Measurements from ENCODE around the gene M1AP.
A peak's percentile ranks its signal among the peaks of the same experiment; 100 is the strongest.

M1AP gene

DNA sequence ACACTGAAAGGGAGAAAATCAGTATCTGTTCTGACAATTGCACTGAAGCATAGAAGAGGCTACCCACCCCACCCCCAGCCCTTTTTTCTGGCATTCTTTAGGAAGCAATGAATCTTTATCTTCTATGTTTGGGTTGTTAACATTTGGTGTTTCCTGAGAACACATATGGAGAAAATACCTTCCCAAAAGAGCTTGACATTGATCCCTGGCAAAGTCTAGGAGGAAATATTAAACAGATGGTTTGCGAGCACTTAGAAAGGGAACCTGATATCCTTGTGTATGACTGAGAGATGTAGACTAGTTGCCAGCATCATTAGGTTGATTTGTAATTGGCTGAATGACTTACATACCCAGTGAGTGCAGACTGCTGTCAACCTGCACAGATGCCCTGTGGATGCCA is 50.7 kb downstream of the M1AP start:
- DNase-seq (ENCODE audit: low spot score), result no peak

- no peak for DNase-seq (ENCODE audit: low spot score)
Measured at GRCh38 chr2:74596584-74596983, 51.5 kb downstream of the M1AP start.

DNA sequence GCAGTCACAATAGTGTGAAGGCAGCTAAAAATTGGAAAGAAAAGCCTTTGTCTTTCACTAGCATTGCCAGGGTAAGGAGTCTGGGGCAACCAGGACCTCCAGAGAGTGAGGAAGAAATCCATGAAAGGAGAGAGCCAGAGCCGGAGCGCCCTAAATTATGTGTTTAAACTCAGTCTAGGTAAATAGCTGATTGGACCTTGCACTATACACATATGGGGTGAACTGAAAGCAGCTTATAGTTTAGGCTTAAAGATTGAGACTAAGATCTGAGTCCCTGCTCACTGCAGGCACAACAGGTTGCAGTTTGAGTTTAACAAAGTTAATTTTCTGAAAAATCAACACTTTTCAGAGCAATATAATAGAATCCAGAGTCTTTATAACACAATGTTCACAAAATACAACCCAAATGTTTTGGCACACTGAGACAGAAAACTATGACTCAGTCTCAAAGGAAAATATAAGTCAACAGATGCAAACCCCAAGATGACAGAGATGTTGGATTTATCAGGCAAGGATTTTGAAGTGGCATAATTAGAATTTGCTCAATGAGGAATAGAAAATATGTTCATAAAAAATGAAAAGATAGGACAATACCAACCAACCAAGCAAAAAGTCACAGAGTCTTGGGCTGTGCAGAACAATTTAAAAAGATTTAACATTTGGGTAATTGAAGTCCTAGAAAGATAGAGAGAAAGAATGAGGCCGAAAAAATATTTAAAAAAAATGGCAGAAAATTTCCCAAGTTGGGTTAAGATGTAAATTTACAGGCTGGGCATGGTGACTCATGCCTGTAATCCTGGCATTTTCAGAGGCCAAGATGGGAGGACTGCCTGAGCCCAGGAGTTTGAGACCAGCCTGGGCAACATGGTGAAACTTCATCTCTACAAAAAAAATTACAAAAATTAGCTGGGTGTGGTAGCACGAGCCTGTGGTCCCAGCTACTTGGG is 54.0 kb downstream of the M1AP start:
- no peak for DNase-seq (ENCODE audit: low spot score)

- no peak for DNase-seq (ENCODE audit: low spot score)
Measured at GRCh38 chr2:74588664-74589063, 59.5 kb downstream of the M1AP start.

GRCh38 chr2:74587664-74588277 is 60.4 kb downstream of the M1AP start:
- peak; percentile 83 for DNase-seq (ENCODE audit: low spot score)

DNA sequence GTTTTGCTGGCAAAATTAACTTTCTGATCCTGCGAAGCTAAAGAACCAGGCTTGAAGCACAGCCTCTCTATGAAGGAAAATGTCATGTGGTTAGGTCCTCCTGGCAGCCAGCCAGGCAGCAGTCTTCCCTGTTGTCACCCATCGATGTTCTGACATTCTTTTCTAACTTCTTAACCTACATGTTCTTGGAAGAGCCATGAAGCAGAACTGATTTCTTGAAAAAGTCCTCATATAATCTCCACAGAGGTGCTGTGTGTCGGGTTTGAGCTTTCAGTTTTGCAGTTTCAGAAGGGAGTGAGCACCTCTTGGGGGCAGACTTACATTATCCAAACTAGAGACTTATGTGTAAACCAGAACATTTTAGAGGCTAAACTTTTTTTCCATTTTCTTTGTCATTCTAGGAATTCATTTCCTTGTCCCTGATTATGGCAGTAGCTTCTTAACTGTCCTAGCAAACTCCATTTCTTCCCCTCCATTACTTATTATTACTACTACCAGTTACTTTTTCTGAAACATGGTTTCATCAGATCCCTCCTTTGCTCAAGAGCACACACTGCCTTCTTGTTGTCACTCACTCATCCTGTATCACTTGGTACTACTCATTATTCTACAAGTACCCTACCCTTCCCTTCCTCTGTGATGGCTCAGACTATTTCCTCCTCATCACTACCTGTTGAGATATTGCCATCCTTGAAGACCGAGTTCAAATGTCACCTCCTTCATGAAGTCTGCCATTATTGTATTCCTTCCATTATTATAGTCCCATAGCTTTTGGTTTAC is 62.5 kb downstream of the M1AP start:
- DNase-seq (ENCODE audit: low spot score), result no peak

DNA sequence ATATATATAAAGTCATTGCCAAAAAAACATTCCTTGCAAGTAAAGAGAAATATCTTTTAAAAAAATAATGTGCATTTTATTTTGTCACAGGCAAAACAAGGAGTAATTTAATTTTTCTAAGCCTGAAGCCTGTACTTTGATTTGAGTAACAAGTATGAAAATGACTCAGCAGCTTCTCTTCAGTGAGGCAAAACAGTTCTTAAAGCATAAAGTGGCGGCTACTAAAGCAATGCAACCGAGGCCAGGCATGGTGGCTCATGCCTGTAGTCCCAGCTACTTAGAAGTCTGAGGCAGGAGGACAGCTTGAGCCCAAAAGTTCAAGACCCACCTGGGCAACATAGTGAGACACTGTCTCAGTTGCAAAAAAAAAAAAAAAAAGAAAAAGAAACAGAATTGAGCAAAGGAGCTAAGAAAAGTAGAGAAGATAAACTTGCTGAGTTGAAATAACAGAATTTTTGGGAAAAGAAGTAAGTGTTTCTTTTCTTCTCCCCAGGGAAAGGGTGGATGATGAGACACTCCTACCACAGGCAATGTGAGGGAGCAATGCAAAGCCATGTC is 64.0 kb downstream of the M1AP start:
- DNase-seq (ENCODE audit: low spot score), result no peak

DNA sequence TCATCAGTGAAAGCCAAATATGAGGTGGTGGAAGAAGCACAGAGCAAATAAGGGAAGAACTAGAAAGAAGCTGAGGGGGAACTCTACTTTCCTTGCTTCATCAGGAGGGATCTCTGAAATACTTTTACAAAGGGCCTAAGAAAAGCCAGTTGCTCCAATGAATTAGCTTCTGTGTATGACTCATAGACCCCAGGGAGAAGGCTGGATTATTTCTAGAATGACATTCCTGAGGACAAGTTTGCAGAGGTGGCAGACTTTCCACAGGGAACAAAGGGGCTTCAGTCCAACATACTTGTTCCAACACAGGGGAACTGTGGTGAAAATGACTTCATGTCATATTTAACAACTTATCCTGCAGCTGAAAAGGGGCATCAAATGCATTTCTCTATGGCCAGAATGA is 64.6 kb downstream of the M1AP start:
- DNase-seq (ENCODE audit: low spot score), result peak; percentile 84

GRCh38 chr2:74582184-74582583 is 65.9 kb downstream of the M1AP start:
- DNase-seq (ENCODE audit: low spot score), result no peak

DNA sequence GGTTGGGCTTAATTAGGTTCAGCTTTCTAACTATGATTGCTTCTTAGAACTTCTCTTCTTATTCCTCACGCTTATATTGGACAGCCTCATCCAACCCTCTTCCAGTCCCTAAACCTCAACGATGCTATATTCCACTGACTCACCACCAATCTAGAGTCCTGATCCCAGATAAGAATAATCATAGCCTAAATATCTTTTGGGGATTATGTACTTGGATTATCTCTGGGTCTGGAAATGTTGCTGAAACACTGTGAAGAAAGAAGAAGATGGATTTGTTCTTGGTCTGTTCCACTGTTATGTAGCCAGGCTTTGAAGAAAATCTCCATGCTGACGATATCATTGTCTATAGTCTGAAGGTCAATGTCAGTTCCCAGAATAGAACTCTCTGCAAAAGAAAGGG is 66.7 kb downstream of the M1AP start:
- DNase-seq (ENCODE audit: low spot score), result no peak

DNA sequence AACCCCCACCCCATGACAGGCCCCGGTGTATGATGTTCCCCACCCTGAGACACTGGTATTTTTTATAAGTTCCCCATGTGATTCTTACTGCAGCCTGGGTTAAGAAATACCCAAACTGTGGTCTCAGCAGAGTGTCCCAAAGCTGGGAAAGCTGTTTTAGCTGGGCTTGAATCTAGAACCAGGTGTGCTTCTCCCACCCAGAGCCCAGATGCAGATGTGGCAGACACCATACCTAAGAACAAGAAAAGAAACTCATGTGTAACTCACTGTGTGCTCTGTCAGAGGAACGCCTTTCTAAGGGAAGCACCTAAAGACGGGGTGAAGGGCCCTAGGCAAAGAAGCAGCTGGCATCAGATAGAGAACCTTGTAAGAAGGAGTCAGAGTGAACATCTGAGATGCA is 69.7 kb downstream of the M1AP start:
- no peak for DNase-seq (ENCODE audit: low spot score)

DNA sequence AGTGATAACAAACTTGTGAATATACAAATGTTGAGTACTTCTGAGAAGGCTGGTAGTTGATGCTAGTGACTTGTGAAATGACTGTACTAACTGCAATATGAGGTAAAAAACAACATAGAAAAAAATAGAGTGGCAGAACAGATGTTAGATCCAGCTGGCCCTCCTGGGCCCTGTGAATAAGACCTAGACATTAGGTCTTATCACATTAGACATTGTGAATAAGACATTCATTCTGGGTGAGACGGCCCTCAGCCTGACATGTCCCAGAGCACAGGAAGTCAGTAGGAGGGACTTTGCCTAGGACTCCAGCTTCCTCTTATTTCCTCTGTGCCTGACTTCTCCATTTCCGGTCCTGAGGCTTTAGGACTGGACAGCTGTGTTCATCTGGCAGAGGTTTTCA is 70.7 kb downstream of the M1AP start:
- DNase-seq (ENCODE audit: low spot score), result no peak

- no peak for DNase-seq (ENCODE audit: low spot score)
Measured at GRCh38 chr2:74576863-74577229, 71.3 kb downstream of the M1AP start.

DNA sequence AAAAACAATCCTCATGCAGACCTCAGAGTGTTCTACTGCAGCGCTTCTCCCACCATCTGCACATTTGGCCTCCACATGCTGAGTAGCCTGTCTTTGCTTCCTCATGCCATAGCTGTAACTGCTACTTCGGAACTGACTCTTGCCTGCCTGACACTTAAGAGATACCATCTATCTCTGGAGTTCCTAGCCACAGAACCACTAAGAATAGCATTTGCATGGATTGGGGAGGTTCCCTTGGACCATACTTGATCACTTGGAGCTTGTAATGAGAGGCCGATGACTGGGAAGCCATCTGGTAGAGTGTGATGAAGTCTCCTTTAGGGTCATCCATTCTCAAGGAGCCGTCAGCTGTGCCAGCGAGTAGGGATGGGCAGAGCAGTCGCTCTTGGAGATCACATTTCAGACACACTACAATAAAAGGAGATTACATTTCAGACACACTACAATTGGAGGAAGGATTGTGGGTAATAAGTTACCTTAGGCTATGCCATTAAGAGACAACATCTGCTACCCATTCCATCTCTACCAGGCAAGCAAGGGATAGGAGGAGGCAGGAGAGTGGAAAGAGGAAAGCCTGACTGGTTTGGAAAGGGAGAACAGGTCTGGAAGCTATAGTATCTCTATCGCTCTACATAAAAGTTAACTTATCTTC is 71.8 kb downstream of the M1AP start:
- no peak for DNase-seq (ENCODE audit: low spot score)

GRCh38 chr2:74575320-74575719 is 72.8 kb downstream of the M1AP start:
- DNase-seq (ENCODE audit: low spot score), result no peak

DNA sequence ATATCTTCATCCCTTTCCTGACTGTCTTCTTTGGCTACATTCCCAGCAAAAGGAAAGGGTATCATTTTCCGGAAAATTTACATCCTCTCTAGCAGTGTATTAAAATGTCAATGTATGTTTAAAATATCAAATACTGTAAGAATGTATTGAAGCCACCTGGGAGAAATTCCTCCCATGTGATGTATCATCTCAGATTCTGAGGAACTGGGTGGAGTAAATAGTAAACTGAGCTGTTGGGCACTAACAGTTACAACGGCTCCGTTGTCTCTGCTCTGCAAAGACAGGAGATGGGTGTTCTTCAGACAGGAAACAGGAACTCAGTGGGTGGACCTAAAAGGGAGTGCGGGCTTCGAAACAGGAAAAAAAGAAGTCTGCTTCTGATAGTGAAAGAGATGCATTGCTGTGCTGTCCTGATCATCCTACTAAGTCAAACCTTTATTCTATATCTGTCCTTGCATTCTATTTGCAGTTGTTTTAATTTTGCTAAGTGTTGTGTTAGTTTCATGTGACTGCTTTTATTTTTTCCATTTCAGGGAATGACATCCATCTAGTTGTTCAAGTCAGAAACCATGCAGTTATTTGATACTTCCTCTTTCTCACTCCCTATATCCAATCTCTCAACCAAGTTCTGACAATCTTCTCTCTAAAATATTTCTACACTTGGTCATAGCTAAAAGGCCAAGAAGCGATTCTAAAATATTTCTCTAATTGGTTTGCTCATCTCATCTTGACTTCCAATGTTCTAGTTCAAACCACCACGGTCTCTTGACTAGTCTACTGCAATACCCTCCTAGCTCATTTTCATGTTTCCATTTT is 74.2 kb downstream of the M1AP start:
- peak; percentile 55 for DNase-seq (ENCODE audit: low spot score)

GRCh38 chr2:74572178-74572925 is 75.8 kb downstream of the M1AP start:
- no peak for DNase-seq (ENCODE audit: low spot score)

- no peak for DNase-seq (ENCODE audit: low spot score)
Measured at GRCh38 chr2:74571058-74571457, 77.1 kb downstream of the M1AP start.

GRCh38 chr2:74569686-74570085 is 78.4 kb downstream of the M1AP start:
- no peak for DNase-seq (ENCODE audit: low spot score)

DNA sequence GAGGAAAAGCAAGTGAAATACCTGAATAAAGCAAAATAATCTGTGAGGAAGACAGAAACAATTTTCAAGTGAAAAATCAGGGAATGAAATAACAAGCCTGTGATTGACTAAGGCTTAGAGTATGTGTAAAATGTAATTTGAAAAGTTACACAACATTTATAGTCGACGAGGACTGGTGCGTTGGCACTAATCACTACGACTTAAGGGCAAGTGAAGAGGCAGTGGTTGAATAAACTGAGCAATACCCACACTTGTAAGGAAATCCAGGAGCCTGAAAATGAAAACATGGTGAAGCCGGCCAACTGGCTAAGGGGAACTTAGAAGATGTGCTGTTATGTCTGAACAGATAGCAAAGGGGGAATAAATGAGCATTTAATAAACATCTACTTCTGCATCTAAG is 80.2 kb downstream of the M1AP start:
- no peak for DNase-seq (ENCODE audit: low spot score)

DNA sequence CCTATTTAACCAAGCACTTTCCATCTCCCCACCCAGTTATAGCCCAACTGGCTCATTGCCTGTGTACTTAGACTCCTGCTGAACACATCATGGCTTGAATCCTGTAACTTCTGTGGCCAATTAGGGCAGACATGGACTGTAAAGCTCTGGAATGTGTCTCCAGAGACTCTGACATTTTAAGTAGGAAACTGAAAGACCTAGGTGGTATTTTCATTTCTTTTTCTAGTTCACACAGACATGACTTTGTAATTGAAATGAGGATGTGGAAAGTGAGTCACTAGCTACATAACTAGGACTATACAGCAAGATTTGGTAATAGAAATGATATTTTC is 81.4 kb downstream of the M1AP start:
- DNase-seq (ENCODE audit: low spot score), result no peak

Measured in SW480 (cell line).